ENCODE data around the gene RALGPS1. TPM values are rescaled to one million over a fixed set of nuclear protein-coding genes. Genes with fewer than 3 reads are reported as not detected.

RALGPS1 gene, protein sequence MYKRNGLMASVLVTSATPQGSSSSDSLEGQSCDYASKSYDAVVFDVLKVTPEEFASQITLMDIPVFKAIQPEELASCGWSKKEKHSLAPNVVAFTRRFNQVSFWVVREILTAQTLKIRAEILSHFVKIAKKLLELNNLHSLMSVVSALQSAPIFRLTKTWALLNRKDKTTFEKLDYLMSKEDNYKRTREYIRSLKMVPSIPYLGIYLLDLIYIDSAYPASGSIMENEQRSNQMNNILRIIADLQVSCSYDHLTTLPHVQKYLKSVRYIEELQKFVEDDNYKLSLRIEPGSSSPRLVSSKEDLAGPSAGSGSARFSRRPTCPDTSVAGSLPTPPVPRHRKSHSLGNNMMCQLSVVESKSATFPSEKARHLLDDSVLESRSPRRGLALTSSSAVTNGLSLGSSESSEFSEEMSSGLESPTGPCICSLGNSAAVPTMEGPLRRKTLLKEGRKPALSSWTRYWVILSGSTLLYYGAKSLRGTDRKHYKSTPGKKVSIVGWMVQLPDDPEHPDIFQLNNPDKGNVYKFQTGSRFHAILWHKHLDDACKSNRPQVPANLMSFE
- total RNA-seq, result 15.3 TPM
- long read RNA-seq, partial matches to known transcripts, result 1 of 8 reads
- long read RNA-seq, other reads (novel, unspliced or antisense), result 7 of 8 reads

DNA sequence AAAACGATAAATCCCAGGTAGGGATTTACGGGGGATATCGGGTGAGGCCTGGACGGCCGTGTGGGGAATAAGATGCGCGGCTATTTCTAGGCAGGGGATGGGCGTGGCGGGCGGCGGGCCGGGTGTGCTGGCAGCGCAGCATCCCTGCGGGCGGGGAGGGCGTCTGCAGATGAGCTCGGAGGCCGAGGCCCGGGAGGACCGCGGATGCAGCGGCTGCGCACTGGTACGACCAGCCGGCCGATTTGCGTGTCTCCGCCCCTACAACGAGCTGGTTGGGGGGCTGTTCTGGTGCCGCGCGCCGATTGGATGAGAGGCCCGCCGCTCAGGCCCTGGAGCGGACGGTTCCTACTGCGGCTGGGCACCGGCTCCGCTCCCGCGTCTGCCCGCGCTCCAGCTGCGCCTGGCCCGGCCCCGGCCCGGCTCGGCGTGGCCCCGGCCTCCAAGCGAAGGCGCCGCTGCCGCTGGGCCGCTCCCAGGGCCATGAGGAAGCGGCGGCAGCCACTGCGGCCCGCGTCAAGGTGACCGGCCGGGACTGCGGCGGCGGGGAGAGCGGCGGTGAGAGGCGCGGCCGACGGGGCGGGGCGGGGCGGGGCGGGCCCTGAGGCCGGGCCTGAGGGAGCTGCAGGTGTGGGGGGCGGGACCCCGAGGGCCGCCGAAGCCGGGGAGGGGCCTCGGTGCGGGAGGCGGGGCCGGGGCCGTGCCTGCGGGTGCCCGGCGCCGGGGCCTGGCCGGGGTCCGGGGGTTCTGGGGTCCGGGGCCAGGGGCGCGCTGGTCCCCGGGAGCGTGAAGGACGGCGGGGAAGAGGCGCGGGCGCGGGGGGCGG is at the start of gene RALGPS1:
TSS of gene RALGPS1 (plus strand) at position 325 of the 823 bp plus-strand sequence. CDS start 47,508 bp downstream, outside the sequence.
- peak; percentile 98 for DNase-seq (ENCODE audit: missing footprints)
- ATAC-seq, result peak; percentile 99
- intact Hi-C loops (cut with DNase I), result loop anchor here (5.0 kb wide), 1 partner anchor 52 kb away; the partner anchor contains the start of gene ZBTB34

GRCh38 chr9:126869368-126869767 is 45.2 kb upstream of the RALGPS1 start:
- ATAC-seq, result no peak
- intact Hi-C loops (cut with DNase I), result no loop called here
- no peak for DNase-seq (ENCODE audit: missing footprints)

GRCh38 chr9:126872516-126872915 is 42.1 kb upstream of the RALGPS1 start:
- no peak for ATAC-seq
- DNase-seq (ENCODE audit: missing footprints), result no peak
- intact Hi-C loops (cut with DNase I), result no loop called here

- no peak for DNase-seq (ENCODE audit: missing footprints)
- intact Hi-C loops (cut with DNase I), result no loop called here
- ATAC-seq, result no peak
Measured at GRCh38 chr9:126874546-126875314, 39.9 kb upstream of the RALGPS1 start.

DNA sequence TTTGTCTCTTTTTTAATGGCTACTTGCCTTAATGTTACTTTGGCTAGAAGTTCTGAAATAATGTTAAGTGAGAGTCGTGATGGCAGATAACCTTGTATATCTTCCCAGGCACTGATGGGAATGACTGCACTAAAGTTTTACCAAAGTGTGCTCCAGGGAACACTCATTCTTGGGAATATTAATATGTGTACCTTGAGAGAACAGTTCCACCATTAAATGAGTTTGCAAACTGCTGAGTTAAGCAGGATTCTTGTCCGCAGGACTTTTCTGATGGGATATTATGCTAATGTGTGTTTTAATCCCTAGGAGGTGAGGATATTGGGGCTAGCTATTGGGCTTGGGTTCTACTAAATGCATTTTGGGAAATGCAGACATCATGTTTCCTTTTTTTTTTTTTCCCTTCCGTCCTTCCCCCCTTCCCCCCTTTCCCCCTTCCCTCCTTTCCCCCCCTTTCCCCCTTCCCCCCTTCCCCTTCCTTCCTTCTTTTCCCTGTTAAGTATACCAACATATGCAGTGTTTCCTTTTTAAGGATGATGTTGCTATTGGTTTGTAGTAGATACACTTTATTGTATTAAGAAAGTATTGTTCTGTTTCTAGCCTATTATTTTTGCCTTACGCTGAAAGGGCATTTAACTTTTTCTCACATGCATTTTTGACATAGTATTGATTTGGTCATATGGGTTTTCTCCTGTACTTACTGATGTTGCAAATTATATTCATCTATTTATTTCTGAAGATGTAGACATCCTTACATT is 38.6 kb upstream of the RALGPS1 start:
- ATAC-seq (no peak), DNase-seq (ENCODE audit: missing footprints) (no peak)
- intact Hi-C loops (cut with DNase I), result no loop called here

DNA sequence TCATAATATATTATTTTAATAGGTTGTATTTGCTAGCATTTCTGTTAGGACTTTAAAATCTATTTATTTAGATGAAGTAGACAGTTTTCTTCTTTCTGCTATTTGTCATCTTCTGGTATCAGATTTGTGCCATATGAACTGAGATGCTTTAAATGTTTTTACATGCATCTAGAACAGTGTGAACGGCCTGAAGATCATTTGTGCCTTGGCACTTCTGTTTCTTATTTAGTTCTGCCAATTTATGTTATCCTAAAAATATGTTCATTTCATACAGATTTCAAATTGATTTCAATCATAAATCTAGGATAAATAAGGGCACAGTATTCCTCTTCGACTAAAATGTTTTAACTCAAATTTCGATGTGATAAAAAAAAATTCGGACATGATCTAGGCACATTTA is 38.1 kb upstream of the RALGPS1 start:
- DNase-seq (ENCODE audit: missing footprints), result no peak
- ATAC-seq, result no peak

DNA sequence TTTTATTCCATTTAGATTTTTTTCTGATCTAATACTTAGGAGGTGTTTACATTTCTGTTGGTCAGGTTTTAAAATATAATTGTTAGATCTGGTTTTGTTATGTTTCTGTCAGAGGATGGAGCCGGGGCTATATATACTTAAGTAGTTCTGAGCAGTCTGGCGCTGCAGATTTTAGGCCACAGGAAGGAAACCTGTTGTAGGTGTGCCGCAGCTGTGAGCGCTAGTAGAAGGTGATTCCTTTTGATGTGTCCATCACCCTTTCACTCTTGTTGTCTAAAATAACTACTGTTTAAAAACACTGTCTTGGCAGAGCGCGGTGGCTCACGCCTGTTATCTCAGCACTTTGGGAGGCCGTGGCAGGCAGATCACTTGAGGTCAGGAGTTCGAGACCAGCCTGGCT is 37.2 kb upstream of the RALGPS1 start:
- ATAC-seq (no peak), DNase-seq (ENCODE audit: missing footprints) (no peak)
- intact Hi-C loops (cut with DNase I), result no loop called here

More for the DNA sequence above, 38.1 kb upstream of the RALGPS1 start:
- intact Hi-C loops (cut with DNase I), result no loop called here

GRCh38 chr9:126879288-126879687 is 35.3 kb upstream of the RALGPS1 start:
- DNase-seq (ENCODE audit: missing footprints), result no peak
- no peak for ATAC-seq
- intact Hi-C loops (cut with DNase I), result no loop called here

- no peak for DNase-seq (ENCODE audit: missing footprints)
- ATAC-seq, result no peak
- intact Hi-C loops (cut with DNase I), result no loop called here
Measured at GRCh38 chr9:126880226-126880946, 34.2 kb upstream of the RALGPS1 start.

- DNase-seq (ENCODE audit: missing footprints) (no peak), ATAC-seq (peak; percentile 62)
- intact Hi-C loops (cut with DNase I), result no loop called here
Measured at GRCh38 chr9:126880947-126881332, 33.6 kb upstream of the RALGPS1 start.

- DNase-seq (ENCODE audit: missing footprints) (no peak), ATAC-seq (no peak)
- intact Hi-C loops (cut with DNase I), result no loop called here
Measured at GRCh38 chr9:126882746-126883145, 31.8 kb upstream of the RALGPS1 start.

DNA sequence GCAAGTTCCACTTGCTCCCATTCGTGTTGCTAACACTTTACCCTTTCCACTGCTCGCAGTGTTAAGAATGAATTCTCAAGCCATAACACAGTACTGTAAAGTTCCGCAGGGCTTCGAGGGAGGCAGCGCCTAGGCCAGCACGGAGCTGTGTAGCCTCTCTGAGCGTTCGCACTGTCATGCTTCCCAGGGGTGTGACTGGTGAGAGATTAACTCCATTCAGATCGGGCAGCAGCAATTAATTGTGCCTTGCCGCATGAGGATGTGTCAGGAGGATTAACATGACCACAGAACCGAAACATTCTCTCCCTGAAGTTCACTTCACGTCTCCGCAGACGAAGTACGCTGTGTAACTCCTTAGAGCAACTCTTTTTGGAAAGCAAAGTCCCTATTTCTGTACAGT is 30.9 kb upstream of the RALGPS1 start:
- no peak for ATAC-seq
- no peak for DNase-seq (ENCODE audit: missing footprints)
- intact Hi-C loops (cut with DNase I), result no loop called here

- DNase-seq (ENCODE audit: missing footprints) (no peak), ATAC-seq (no peak)
- intact Hi-C loops (cut with DNase I), result no loop called here
Measured at GRCh38 chr9:126885131-126885641, 29.4 kb upstream of the RALGPS1 start.

GRCh38 chr9:126886034-126886822 is 28.4 kb upstream of the RALGPS1 start:
- ATAC-seq, result no peak

GRCh38 chr9:126886897-126887296 is 27.7 kb upstream of the RALGPS1 start:
- ATAC-seq (no peak), DNase-seq (ENCODE audit: missing footprints) (no peak)
- intact Hi-C loops (cut with DNase I), result no loop called here

More at GRCh38 chr9:126886034-126886822, 28.4 kb upstream of the RALGPS1 start:
- DNase-seq (ENCODE audit: missing footprints), result no peak
- intact Hi-C loops (cut with DNase I), result no loop called here

DNA sequence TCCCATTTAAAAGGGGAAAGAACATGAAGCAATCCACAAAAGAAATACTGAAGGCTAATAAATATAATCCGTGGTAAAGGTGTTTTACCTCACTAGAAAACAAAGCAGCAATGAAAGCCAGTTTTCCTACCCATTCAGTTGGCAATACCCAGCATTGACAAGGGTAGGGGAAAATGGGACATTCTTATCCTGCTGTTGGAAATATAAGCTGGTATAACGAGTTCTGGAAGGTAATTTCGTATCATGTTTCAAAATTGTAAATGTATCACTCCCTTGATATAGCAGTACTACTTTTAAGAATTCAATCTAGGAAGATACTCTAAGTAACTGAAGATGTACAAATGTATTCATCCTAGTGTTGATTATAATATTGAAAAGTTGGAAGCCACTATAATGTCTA is 22.9 kb upstream of the RALGPS1 start:
- no peak for ATAC-seq
- intact Hi-C loops (cut with DNase I), result no loop called here
- DNase-seq (ENCODE audit: missing footprints), result no peak
